ENCODE data around the gene KRTAP9-8.
"Not testable (repeated sequence)": the region's sequence is repeated elsewhere in the genome, so short reads cannot be mapped to it uniquely, and the experiment has no call there.

Gene KRTAP9-8

GRCh38 chr17:41231731-41232130 lies 6.1 kb upstream of the KRTAP9-8 start:
- Histone ChIP-seq H4K8ac (ENCODE audit: low read depth, low read length) (no peak overlapping the region), H2BK5ac (ENCODE audit: low read depth, low read length, poor library complexity) (no peak overlapping the region)

GRCh38 chr17:41232399-41233105 lies 5.2 kb upstream of the KRTAP9-8 start, which contains the start of gene KRTAP9-3:
Gene KRTAP9-3, plus strand, starts transcription at chr17:41232449. Its CDS starts 53 bp downstream, at chr17:41232502.
- H4K8ac ChIP-seq (ENCODE audit: low read depth, low read length); DNase-seq; H3K27me3 ChIP-seq (ENCODE audit: insufficient read depth, low read length); H2AFZ ChIP-seq (ENCODE audit: insufficient read depth, low read length, poor library complexity); H3K4ac ChIP-seq (ENCODE audit: low read depth, low read length); H3K14ac ChIP-seq (ENCODE audit: low read length); H3K27ac ChIP-seq (ENCODE audit: low read depth, low read length); H3K9ac ChIP-seq (ENCODE audit: low read length); H3K36me3 ChIP-seq (ENCODE audit: control insufficient read depth in 1 of 2, insufficient read depth in 2 of 2, low read length in 2 of 2); H4K91ac ChIP-seq (ENCODE audit: low read depth, low read length); H3K79me2 ChIP-seq (ENCODE audit: control insufficient read depth, insufficient read depth, low read length, poor library complexity); H2BK5ac ChIP-seq (ENCODE audit: low read depth, low read length, poor library complexity); H3K4me3 ChIP-seq (ENCODE audit: low read depth, low read length); H2AK5ac ChIP-seq (ENCODE audit: low read length); H3K79me1 ChIP-seq (ENCODE audit: low read length); H3K18ac ChIP-seq (ENCODE audit: low read length); H2BK120ac ChIP-seq (ENCODE audit: insufficient read depth, low read length, poor library complexity); H3K4me1 ChIP-seq (ENCODE audit: control insufficient read depth in 1 of 2, insufficient read depth in 2 of 2, low read length in 2 of 2); H4K12ac ChIP-seq (ENCODE audit: low read depth, low read length); H3K9me3 ChIP-seq (ENCODE audit: insufficient read depth, low read depth, low read length); H3K4me2 ChIP-seq (ENCODE audit: low read length); H3K23ac ChIP-seq (ENCODE audit: low read length); H2BK12ac ChIP-seq (ENCODE audit: low read length): not testable (repeated sequence)
- WGBS (ENCODE audit: extremely low coverage, insufficient coverage, insufficient read length): no CpG with 5 or more reads among the region's 1 CpG

More at GRCh38 chr17:41231731-41232130, 6.1 kb upstream of the KRTAP9-8 start:
- H3K4me2 ChIP-seq (ENCODE audit: low read length): no peak overlapping the region
- H2BK12ac ChIP-seq (ENCODE audit: low read length): no peak overlapping the region
- H4K91ac ChIP-seq (ENCODE audit: low read depth, low read length): no peak overlapping the region
- H2AK5ac ChIP-seq (ENCODE audit: low read length): no peak overlapping the region
- H3K23ac ChIP-seq (ENCODE audit: low read length): no peak overlapping the region
- no peak overlapping the region for H3K14ac ChIP-seq (ENCODE audit: low read length)
- H3K27ac ChIP-seq (ENCODE audit: low read depth, low read length): no peak overlapping the region
- no peaks in the 10 kb centered on the region for H3K4me1 ChIP-seq (ENCODE audit: control insufficient read depth in 1 of 2, insufficient read depth in 2 of 2, low read length in 2 of 2)
- H3K4me3 ChIP-seq (ENCODE audit: low read depth, low read length): no peak overlapping the region
- H3K79me1 ChIP-seq (ENCODE audit: low read length): no peaks in the 10 kb centered on the region
- no CpG with 5 or more reads among the region's 6 CpGs for WGBS (ENCODE audit: extremely low coverage, insufficient coverage, insufficient read length)
- no peak overlapping the region for H4K12ac ChIP-seq (ENCODE audit: low read depth, low read length)
- H3K27me3 ChIP-seq (ENCODE audit: insufficient read depth, low read length): no peaks in the 10 kb centered on the region
- no peak overlapping the region for H3K4ac ChIP-seq (ENCODE audit: low read depth, low read length)
- H2BK120ac ChIP-seq (ENCODE audit: insufficient read depth, low read length, poor library complexity): no peak overlapping the region
- H2AFZ ChIP-seq (ENCODE audit: insufficient read depth, low read length, poor library complexity): no peak overlapping the region
- no peak overlapping the region for H3K9ac ChIP-seq (ENCODE audit: low read length)
- H3K36me3 ChIP-seq (ENCODE audit: control insufficient read depth in 1 of 2, insufficient read depth in 2 of 2, low read length in 2 of 2): no peaks in the 10 kb centered on the region
- H3K79me2 ChIP-seq (ENCODE audit: control insufficient read depth, insufficient read depth, low read length, poor library complexity): no peaks in the 10 kb centered on the region
- DNase-seq: no peak
- H3K18ac ChIP-seq (ENCODE audit: low read length): no peak overlapping the region
- no peaks in the 10 kb centered on the region for H3K9me3 ChIP-seq (ENCODE audit: insufficient read depth, low read depth, low read length)

- not testable (repeated sequence) for H3K9me3 ChIP-seq (ENCODE audit: insufficient read depth, low read depth, low read length); H2BK5ac ChIP-seq (ENCODE audit: low read depth, low read length, poor library complexity); H3K9ac ChIP-seq (ENCODE audit: low read length); H2AK5ac ChIP-seq (ENCODE audit: low read length); H3K36me3 ChIP-seq (ENCODE audit: control insufficient read depth in 1 of 2, insufficient read depth in 2 of 2, low read length in 2 of 2); H3K79me1 ChIP-seq (ENCODE audit: low read length); H3K14ac ChIP-seq (ENCODE audit: low read length); H4K91ac ChIP-seq (ENCODE audit: low read depth, low read length); H4K12ac ChIP-seq (ENCODE audit: low read depth, low read length); H3K79me2 ChIP-seq (ENCODE audit: control insufficient read depth, insufficient read depth, low read length, poor library complexity); H2BK120ac ChIP-seq (ENCODE audit: insufficient read depth, low read length, poor library complexity); H3K23ac ChIP-seq (ENCODE audit: low read length); H3K27ac ChIP-seq (ENCODE audit: low read depth, low read length); H3K4me3 ChIP-seq (ENCODE audit: low read depth, low read length); H3K4me2 ChIP-seq (ENCODE audit: low read length); H3K27me3 ChIP-seq (ENCODE audit: insufficient read depth, low read length); H3K4me1 ChIP-seq (ENCODE audit: control insufficient read depth in 1 of 2, insufficient read depth in 2 of 2, low read length in 2 of 2); H3K18ac ChIP-seq (ENCODE audit: low read length); H2AFZ ChIP-seq (ENCODE audit: insufficient read depth, low read length, poor library complexity); H3K4ac ChIP-seq (ENCODE audit: low read depth, low read length); H4K8ac ChIP-seq (ENCODE audit: low read depth, low read length); H2BK12ac ChIP-seq (ENCODE audit: low read length); DNase-seq
- no CpG with 5 or more reads among the region's 4 CpGs for WGBS (ENCODE audit: extremely low coverage, insufficient coverage, insufficient read length)
These were observed 683 bp upstream of the KRTAP9-8 start for GRCh38 chr17:41237116-41237515.

- not testable (repeated sequence) for H3K4me1 ChIP-seq (ENCODE audit: control insufficient read depth in 1 of 2, insufficient read depth in 2 of 2, low read length in 2 of 2); DNase-seq
These were observed 9.4 kb downstream of the KRTAP9-8 start for GRCh38 chr17:41246995-41247787.

More at GRCh38 chr17:41246995-41247787, 9.4 kb downstream of the KRTAP9-8 start:
- H3K27ac ChIP-seq (ENCODE audit: low read depth, low read length); H3K79me2 ChIP-seq (ENCODE audit: control insufficient read depth, insufficient read depth, low read length, poor library complexity); H3K4ac ChIP-seq (ENCODE audit: low read depth, low read length); H2BK5ac ChIP-seq (ENCODE audit: low read depth, low read length, poor library complexity); H3K18ac ChIP-seq (ENCODE audit: low read length); H4K12ac ChIP-seq (ENCODE audit: low read depth, low read length); H3K79me1 ChIP-seq (ENCODE audit: low read length); H3K23ac ChIP-seq (ENCODE audit: low read length); H3K9me3 ChIP-seq (ENCODE audit: insufficient read depth, low read depth, low read length); H4K8ac ChIP-seq (ENCODE audit: low read depth, low read length); H4K91ac ChIP-seq (ENCODE audit: low read depth, low read length); H3K14ac ChIP-seq (ENCODE audit: low read length); H3K36me3 ChIP-seq (ENCODE audit: control insufficient read depth in 1 of 2, insufficient read depth in 2 of 2, low read length in 2 of 2); H2AK5ac ChIP-seq (ENCODE audit: low read length); H3K9ac ChIP-seq (ENCODE audit: low read length); H2AFZ ChIP-seq (ENCODE audit: insufficient read depth, low read length, poor library complexity); H2BK120ac ChIP-seq (ENCODE audit: insufficient read depth, low read length, poor library complexity); H3K27me3 ChIP-seq (ENCODE audit: insufficient read depth, low read length); H3K4me3 ChIP-seq (ENCODE audit: low read depth, low read length); H3K4me2 ChIP-seq (ENCODE audit: low read length); H2BK12ac ChIP-seq (ENCODE audit: low read length): not testable (repeated sequence)
- no CpG with 5 or more reads among the region's 2 CpGs for WGBS (ENCODE audit: extremely low coverage, insufficient coverage, insufficient read length)

All from trophoblast cell (in vitro differentiated cells and primary cell).